Smooth muscle cell (in vitro differentiated cells): ENCODE results near the gene PITPNC1. TPM values are rescaled to one million over a fixed set of nuclear protein-coding genes. Genes with fewer than 3 reads are reported as not detected.

Experiments used
- DNase-seq: peaks from one replicate; lab custom pipeline; 2025; ENCODE audit not compliant: unreplicated experiment; lab: John Stamatoyannopoulos, UW
- H2AFZ ChIP-seq: fragments of 200-600 bp; sonication (generic); 2 replicates; pipeline ENCODE4 v1.6.0; 2016; ENCODE audit warnings: antibody characterized with exemption, low read depth, mild to moderate bottlenecking
- H3F3A ChIP-seq: fragments of 200-600 bp; sonication (generic); 2 replicates; pipeline ENCODE4 v1.6.0; 2017; ENCODE audit warnings: antibody characterized with exemption, low read depth
- H3K27ac ChIP-seq: fragments of 200-600 bp; sonication (generic); 2 replicates; pipeline ENCODE4 v1.5.1; 2016; ENCODE audit warnings: low read depth, mild to moderate bottlenecking
- H3K27me3 ChIP-seq: fragments of 200-600 bp; sonication (generic); 2 replicates; pipeline ENCODE4 v1.6.1; 2016; ENCODE audit warnings: low read depth, mild to moderate bottlenecking
- H3K36me3 ChIP-seq: fragments of 200-600 bp; sonication (generic); 2 replicates; pipeline ENCODE4 v1.5.1; 2016; ENCODE audit warnings: low read depth
- H3K4me1 ChIP-seq: fragments of 200-600 bp; sonication (generic); 2 replicates; pipeline ENCODE4 v1.5.1; 2016; ENCODE audit warnings: low read depth
- H3K4me2 ChIP-seq: fragments of 200-600 bp; sonication (generic); 2 replicates; pipeline ENCODE4 v1.6.0; 2016; ENCODE audit warnings: mild to moderate bottlenecking
- H3K4me3 ChIP-seq: fragments of 200-600 bp; sonication (generic); 2 replicates; pipeline ENCODE4 v1.5.1; 2016; ENCODE audit warnings: mild to moderate bottlenecking
- H3K79me2 ChIP-seq: fragments of 200-600 bp; sonication (generic); 2 replicates; pipeline ENCODE4 v1.6.0; 2016; ENCODE audit warnings: low read depth, mild to moderate bottlenecking
- H3K9ac ChIP-seq: fragments of 200-600 bp; sonication (generic); 2 replicates; pipeline ENCODE4 v1.6.0; 2016; ENCODE audit warnings: low read depth
- H3K9me3 ChIP-seq: fragments of 200-600 bp; sonication (generic); replicated peaks from 2 replicates; pipeline ENCODE4 v1.5.1; 2016; ENCODE audit warnings: low read depth
- H4K20me1 ChIP-seq: fragments of 200-600 bp; sonication (generic); 2 replicates; pipeline ENCODE4 v1.6.0; 2016; ENCODE audit warnings: low read depth
- CTCF ChIP-seq: fragments of 200-600 bp; sonication (generic); IDR thresholded peaks from 2 replicates; pipeline ENCODE4 v1.5.1; 2017; ENCODE audit warnings: borderline replicate concordance, mild to moderate bottlenecking, antibody characterized with exemption; ENCODE audit not compliant: insufficient read depth, poor library complexity, severe bottlenecking
- WGBS: methylation state at CpG from one replicate; pipeline ENCODE4 v1.1.7; 2016; ENCODE audit warnings: low lambda C conversion rate; 5-methylcytosine and 5-hydroxymethylcytosine counted together
- polyA plus RNA-seq: library from polyadenylated mRNA; unstranded; fragments of >200 nt; fragmentation: Nextera tagmentation; extraction: Ambion mirVana; gene quantifications from 2 replicates; pipeline ENCODE4 v1.2.1, GENCODE V29; 2016
- total RNA-seq: library from RNA; depleted of rRNA; stranded (reverse); fragments of >200 nt; gene quantifications from 2 replicates; pipeline ENCODE4 v1.2.3, GENCODE V29; 2014

Gene PITPNC1
- total and polyA plus RNA-seq, 2 experiments from 2014 or later, result 9.6 to 12.5 TPM

- Histone ChIP-seq H3K27ac (no peak overlapping the region), H3K4me2 (no peak overlapping the region), H3K36me3 (no peaks in the 10 kb centered on the region), H4K20me1 (no peaks in the 10 kb centered on the region), H2AFZ (no peak overlapping the region), H3K9me3 (no peaks in the 10 kb centered on the region), H3K4me1 (no peaks in the 10 kb centered on the region), H3K4me3 (no peak overlapping the region), H3F3A (no peaks in the 10 kb centered on the region), H3K79me2 (no peaks in the 10 kb centered on the region), H3K27me3 (no peaks in the 10 kb centered on the region), H3K9ac (no peak overlapping the region)
- WGBS, result 91% methylated on average over 10 of the region's 10 CpGs
- TF ChIP-seq CTCF, result no peak
- DNase-seq, result no peak
Measured at GRCh38 chr17:67672592-67673335, 295.7 kb downstream of the PITPNC1 start.

- no peak for TF ChIP-seq CTCF
- H3K4me1 ChIP-seq, result no peaks in the 10 kb centered on the region
- H3K36me3 ChIP-seq, result no peaks in the 10 kb centered on the region
- DNase-seq, result no peak
- no peak overlapping the region for H3K4me2 ChIP-seq
- H2AFZ ChIP-seq, result no peak overlapping the region
- H3K27me3 ChIP-seq, result no peaks in the 10 kb centered on the region
- H4K20me1 ChIP-seq, result no peaks in the 10 kb centered on the region
- no peak overlapping the region for H3K4me3 ChIP-seq
- no peaks in the 10 kb centered on the region for H3K9me3 ChIP-seq
- no peak overlapping the region for H3K9ac ChIP-seq
- 97% methylated on average over 4 of the region's 4 CpGs for WGBS
- H3F3A ChIP-seq, result no peaks in the 10 kb centered on the region
- H3K79me2 ChIP-seq, result no peaks in the 10 kb centered on the region
- no peak overlapping the region for H3K27ac ChIP-seq
Measured at GRCh38 chr17:67675481-67675880, 298.4 kb downstream of the PITPNC1 start.

GRCh38 chr17:67676305-67676704 lies 299.2 kb downstream of the PITPNC1 start:
- Histone ChIP-seq H3F3A (no peaks in the 10 kb centered on the region), H3K9me3 (no peaks in the 10 kb centered on the region), H4K20me1 (no peaks in the 10 kb centered on the region), H3K27me3 (no peaks in the 10 kb centered on the region), H3K36me3 (no peaks in the 10 kb centered on the region), H3K9ac (no peak overlapping the region), H3K79me2 (no peaks in the 10 kb centered on the region), H3K27ac (no peak overlapping the region), H3K4me3 (no peak overlapping the region), H2AFZ (no peak overlapping the region), H3K4me2 (no peak overlapping the region), H3K4me1 (no peaks in the 10 kb centered on the region)
- no peak for DNase-seq
- no peak for TF ChIP-seq CTCF
- WGBS, result 95% methylated on average over 4 of the region's 4 CpGs

- Histone ChIP-seq H3K79me2 (no peaks in the 10 kb centered on the region), H3K9me3 (no peaks in the 10 kb centered on the region), H3K9ac (no peak overlapping the region), H3K4me2 (no peak overlapping the region), H3K4me1 (no peaks in the 10 kb centered on the region), H3K36me3 (no peaks in the 10 kb centered on the region), H3K27ac (no peak overlapping the region), H3K27me3 (no peaks in the 10 kb centered on the region), H4K20me1 (no peaks in the 10 kb centered on the region), H2AFZ (no peak overlapping the region), H3K4me3 (no peak overlapping the region), H3F3A (no peaks in the 10 kb centered on the region)
- DNase-seq, result no peak
- 100% methylated on average over 2 of the region's 2 CpGs for WGBS
- TF ChIP-seq CTCF, result no peak
Measured at GRCh38 chr17:67678414-67678813, 301.3 kb downstream of the PITPNC1 start.
